Gastroesophageal sphincter (tissue), 4 donors: ENCODE data around the gene TBC1D4. TPM values are rescaled to one million over a fixed set of nuclear protein-coding genes. Genes with fewer than 3 reads are reported as not detected.

ENCODE experiments used
- ATAC-seq: fragments of 150-250 bp; one replicate; pipeline ENCODE4 v1.9.1; 2016; ENCODE audit warnings: mild to moderate bottlenecking, moderate library complexity
- H3K27ac ChIP-seq, 4 donors: fragments of 200-600 bp; sonication (generic) in 3 of 4; 1 replicate in 3 of 4; 2 replicates in 1 of 4; pipeline ENCODE4 v1.5.1; 2016 to 2019
- H3K27me3 ChIP-seq: fragments of 200-600 bp; sonication (generic); one replicate; pipeline ENCODE4 v1.5.1; 2019
- H3K36me3 ChIP-seq, 2 donors: fragments of 200-600 bp; sonication (generic); one replicate each; pipeline ENCODE4 v1.5.1; 2019; ENCODE audit warnings: control low read depth in 1 of 2
- H3K4me1 ChIP-seq, 3 donors: fragments of 200-600 bp; sonication (generic); 1 replicate in 2 of 3; 2 replicates in 1 of 3; pipeline ENCODE4 v1.5.1; 2016 to 2019; ENCODE audit warnings: control low read depth in 2 of 3
- H3K4me3 ChIP-seq, 2 donors: fragments of 200-600 bp; sonication (generic); one replicate each; pipeline ENCODE4 v1.5.1; 2019; ENCODE audit warnings: mild to moderate bottlenecking in 1 of 2, moderate library complexity in 1 of 2
- H3K9me3 ChIP-seq, 3 donors: fragments of 200-600 bp; sonication (generic); one replicate each; pipeline ENCODE4 v1.5.1; 2017 to 2019; ENCODE audit warnings: control low read depth in 2 of 3
- EP300 ChIP-seq: sonication (generic); formaldehyde crosslinking; IDR thresholded peaks from one replicate; pipeline ENCODE4 v1.6.1; 2017; ENCODE audit warnings: antibody characterized with exemption, mild to moderate bottlenecking
- POLR2A ChIP-seq, 2 donors: fragments of 450-650 bp; IDR thresholded peaks; one replicate each; pipeline ENCODE4 v1.6.1; 2017; ENCODE audit warnings: antibody characterized with exemption in 2 of 2, mild to moderate bottlenecking in 2 of 2, moderate library complexity in 1 of 2
- POLR2AphosphoS5 ChIP-seq: sonication (generic); formaldehyde crosslinking; IDR thresholded peaks from one replicate; pipeline ENCODE4 v1.6.1; 2017; ENCODE audit warnings: antibody characterized with exemption
- WGBS, 2 donors: methylation state at CpG; one replicate each; pipeline ENCODE4 v1.1.5; 2018; ENCODE audit warnings: low coverage in 1 of 2; 5-methylcytosine and 5-hydroxymethylcytosine counted together
- total RNA-seq, 4 donors: library from RNA; depleted of rRNA; stranded (reverse); fragments of >200 nt; gene quantifications; one replicate each; pipeline ENCODE4 v1.1.0, GENCODE V29; 2016
- TF ChIP-seq, protein P1 (sequence below), 4 experiments: fragments of 200-600 bp in 2 of 4; fragments of 450-650 bp in 2 of 4; sonication (generic) in 1 of 4; IDR thresholded peaks; one replicate each; pipeline ENCODE4 v1.5.1; 2017 to 2019; ENCODE audit warnings: antibody characterized with exemption in 4 of 4, mild to moderate bottlenecking in 2 of 4, moderate library complexity in 2 of 4

The TBC1D4 gene
- total RNA-seq, 4 donors from 2014 or later, result 12.8 to 28.0 (median 22.4) TPM

DNA sequence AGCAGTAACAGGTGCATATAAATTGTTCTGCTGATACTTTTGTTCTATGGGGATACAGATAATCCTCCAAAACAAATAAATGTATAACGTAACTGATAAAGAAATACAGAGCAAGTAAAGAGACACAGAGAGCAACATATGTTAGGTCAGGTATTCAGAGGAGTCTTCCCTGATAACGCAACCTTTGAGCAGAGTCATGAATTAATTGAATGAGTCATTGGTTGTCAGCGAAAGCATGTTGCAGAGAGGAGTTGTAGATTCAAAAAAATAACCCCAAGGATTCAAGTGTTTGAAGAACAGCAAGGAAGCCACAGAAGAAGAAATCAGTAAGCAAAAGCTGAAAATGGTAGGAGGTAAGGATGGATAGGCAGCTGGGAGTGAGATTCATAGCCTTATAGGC is 245.2 kb downstream of the TBC1D4 start:
- Histone ChIP-seq H3K4me1 (no peaks in the 10 kb centered on the region), H3K27me3 (no peaks in the 10 kb centered on the region), H3K9me3 (no peaks in the 10 kb centered on the region), H3K36me3 (no peaks in the 10 kb centered on the region), H3K4me3 (no peak overlapping the region), H3K27ac (no peak overlapping the region)
- 71 to 85% methylated on average over 3 of the region's 3 CpGs for WGBS, 2 donors
- no peak for ATAC-seq
- no peak for TF ChIP-seq EP300
- TF ChIP-seq, protein P1, sequence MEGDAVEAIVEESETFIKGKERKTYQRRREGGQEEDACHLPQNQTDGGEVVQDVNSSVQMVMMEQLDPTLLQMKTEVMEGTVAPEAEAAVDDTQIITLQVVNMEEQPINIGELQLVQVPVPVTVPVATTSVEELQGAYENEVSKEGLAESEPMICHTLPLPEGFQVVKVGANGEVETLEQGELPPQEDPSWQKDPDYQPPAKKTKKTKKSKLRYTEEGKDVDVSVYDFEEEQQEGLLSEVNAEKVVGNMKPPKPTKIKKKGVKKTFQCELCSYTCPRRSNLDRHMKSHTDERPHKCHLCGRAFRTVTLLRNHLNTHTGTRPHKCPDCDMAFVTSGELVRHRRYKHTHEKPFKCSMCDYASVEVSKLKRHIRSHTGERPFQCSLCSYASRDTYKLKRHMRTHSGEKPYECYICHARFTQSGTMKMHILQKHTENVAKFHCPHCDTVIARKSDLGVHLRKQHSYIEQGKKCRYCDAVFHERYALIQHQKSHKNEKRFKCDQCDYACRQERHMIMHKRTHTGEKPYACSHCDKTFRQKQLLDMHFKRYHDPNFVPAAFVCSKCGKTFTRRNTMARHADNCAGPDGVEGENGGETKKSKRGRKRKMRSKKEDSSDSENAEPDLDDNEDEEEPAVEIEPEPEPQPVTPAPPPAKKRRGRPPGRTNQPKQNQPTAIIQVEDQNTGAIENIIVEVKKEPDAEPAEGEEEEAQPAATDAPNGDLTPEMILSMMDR (IDR thresholded peaks at IDR 0.05), result no peak
- TF ChIP-seq POLR2A (IDR thresholded peaks at IDR 0.05), result no peak
- TF ChIP-seq POLR2AphosphoS5, result no peak

Other genes with a start within 250 kb of the TBC1D4 start
- 100 to 1,000 TPM in 2 of 4 donors, 10 to 100 TPM in 2; 61.3 to 138 (median 107) TPM for gene COMMD6, start 55.7 kb upstream of the TBC1D4 start, total RNA-seq
- 10 to 100 TPM in 3 of 4 donors, 1 to 10 TPM in 1; 4.0 to 28.2 (median 19.0) TPM for gene UCHL3, start 67.6 kb upstream of the TBC1D4 start, total RNA-seq
- 10 to 100 TPM; 15.1 to 45.0 (median 26.8) TPM for gene LMO7, start 154.2 kb upstream of the TBC1D4 start, total RNA-seq